BJ (cell line): ENCODE data around the gene ESYT2. TPM values are rescaled to one million over a fixed set of nuclear protein-coding genes. Genes with fewer than 3 reads are reported as not detected.
"Not testable (repeated sequence)": the region's sequence is repeated elsewhere in the genome, so short reads cannot be mapped to it uniquely, and the experiment has no call there.

Source experiments
- CTCF ChIA-PET: fragments of 350-600 bp; formaldehyde crosslinking; extraction: SDS; loops from one replicate; lab custom pipeline; 2021; ENCODE audit warnings: antibody characterized with exemption, inconsistent platforms; lab: Yijun Ruan, JAX
- POLR2A ChIA-PET: fragments of 300-600 bp; sonication (Branson Sonifier 250); formaldehyde crosslinking; extraction: SDS; loops from one replicate; lab custom pipeline; 2021; ENCODE audit warnings: antibody characterized with exemption; lab: Charles Lee
- DNase-seq: peaks from one replicate; pipeline ENCODE4 v3.0.0-alpha.2; 2011; ENCODE audit warnings: low read depth
- H3K27me3 ChIP-seq: 2 replicates; pipeline ENCODE4 v1.6.0; 2011; ENCODE audit warnings: low read length; ENCODE audit not compliant: control insufficient read depth, insufficient read depth
- H3K36me3 ChIP-seq: 2 replicates; pipeline ENCODE4 v1.5.1; 2011; ENCODE audit warnings: low read length; ENCODE audit not compliant: control insufficient read depth, insufficient read depth
- H3K4me3 ChIP-seq: 2 replicates; pipeline ENCODE4 v1.5.1; 2011; ENCODE audit warnings: low read depth, mild to moderate bottlenecking, control low read depth, low read length
- polyA plus RNA-seq: library from polyadenylated mRNA; depleted of rRNA; stranded (reverse); fragments of >200 nt; gene quantifications from 2 replicates; pipeline ENCODE4 v1.2.3, GENCODE V29; 2011
- TF ChIP-seq, protein P1 (sequence below): IDR thresholded peaks from 2 replicates; pipeline ENCODE4 v1.5.1; 2011; ENCODE audit warnings: low read depth, mild to moderate bottlenecking, control low read depth, inconsistent platforms, low read length, moderate library complexity; ENCODE audit not compliant: insufficient read depth

ESYT2 gene
- polyA plus RNA-seq, 1 experiment = 49.2 TPM

DNA sequence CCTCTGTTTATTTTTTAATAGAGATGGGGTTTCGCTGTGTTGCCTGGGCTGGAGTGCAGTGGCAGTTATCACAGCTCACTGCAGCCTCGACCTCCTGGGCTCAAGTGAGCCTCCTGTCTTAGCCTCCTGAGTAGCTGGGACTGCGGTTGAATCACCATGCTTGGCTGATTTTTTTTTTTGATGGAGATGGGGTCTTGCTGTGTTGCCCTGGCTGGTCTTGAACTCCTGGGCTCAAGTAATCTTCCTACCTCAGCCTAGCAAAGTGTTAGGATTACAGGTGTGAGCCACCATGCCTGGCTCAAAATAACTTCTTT, 35.2 kb upstream of the ESYT2 start:
- no peak for DNase-seq
- POLR2A ChIA-PET = no interaction called here
- CTCF ChIA-PET = interaction anchor here (1.6 kb wide), 1 partner anchor 63 kb away, joined by 4 read pairs; no protein-coding TSS in a partner anchor
- no peaks in the 10 kb centered on the region for H3K27me3 ChIP-seq
- TF ChIP-seq, protein P1, sequence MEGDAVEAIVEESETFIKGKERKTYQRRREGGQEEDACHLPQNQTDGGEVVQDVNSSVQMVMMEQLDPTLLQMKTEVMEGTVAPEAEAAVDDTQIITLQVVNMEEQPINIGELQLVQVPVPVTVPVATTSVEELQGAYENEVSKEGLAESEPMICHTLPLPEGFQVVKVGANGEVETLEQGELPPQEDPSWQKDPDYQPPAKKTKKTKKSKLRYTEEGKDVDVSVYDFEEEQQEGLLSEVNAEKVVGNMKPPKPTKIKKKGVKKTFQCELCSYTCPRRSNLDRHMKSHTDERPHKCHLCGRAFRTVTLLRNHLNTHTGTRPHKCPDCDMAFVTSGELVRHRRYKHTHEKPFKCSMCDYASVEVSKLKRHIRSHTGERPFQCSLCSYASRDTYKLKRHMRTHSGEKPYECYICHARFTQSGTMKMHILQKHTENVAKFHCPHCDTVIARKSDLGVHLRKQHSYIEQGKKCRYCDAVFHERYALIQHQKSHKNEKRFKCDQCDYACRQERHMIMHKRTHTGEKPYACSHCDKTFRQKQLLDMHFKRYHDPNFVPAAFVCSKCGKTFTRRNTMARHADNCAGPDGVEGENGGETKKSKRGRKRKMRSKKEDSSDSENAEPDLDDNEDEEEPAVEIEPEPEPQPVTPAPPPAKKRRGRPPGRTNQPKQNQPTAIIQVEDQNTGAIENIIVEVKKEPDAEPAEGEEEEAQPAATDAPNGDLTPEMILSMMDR = no peak
- H3K4me3 ChIP-seq = no peak overlapping the region; the same call in 1 of the 2 replicates
- no peaks in the 10 kb centered on the region for H3K36me3 ChIP-seq

DNA sequence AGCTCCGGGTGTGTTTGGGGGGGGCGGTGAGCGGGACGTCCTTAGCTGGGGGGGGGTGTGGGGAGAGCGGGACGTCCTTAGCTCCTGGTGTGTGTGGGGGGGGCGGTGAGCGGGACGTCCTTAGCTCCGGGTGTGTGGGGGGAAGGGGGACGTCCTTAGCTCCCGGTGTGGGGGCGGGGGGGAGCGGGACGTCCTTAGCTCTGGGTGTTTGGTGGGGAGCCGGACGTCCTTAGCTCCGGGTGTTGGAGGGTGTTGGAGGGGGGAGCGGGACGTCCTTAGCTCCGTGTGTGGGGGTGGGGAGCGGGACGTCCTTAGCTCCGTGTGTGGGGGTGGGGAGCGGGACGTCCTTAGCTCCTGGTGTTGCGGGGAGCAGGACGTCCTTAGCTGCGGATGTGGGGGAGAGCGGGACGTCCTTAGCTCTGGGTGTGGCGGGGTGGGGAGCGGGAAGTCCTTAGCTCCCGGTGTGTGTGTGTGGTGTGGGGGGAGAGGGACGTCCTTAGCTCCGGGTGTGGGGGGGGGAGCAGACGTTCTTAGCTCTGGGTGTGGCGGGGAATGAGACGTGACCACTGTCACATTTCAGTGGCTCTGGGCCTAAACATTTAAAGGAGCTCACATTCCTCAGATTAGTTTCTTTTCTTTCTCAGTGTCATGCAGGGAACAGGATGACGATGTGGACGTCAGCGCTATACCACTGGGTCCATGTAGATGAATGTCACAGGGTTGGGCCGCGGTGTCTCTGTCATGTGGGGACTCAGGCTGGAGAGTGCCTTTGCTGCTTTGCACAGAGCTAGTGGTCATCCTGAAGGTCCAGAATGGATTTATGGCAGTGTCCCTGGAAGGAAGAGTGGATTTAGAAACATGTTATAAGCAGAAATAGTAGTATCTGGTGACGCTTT, 34.5 kb upstream of the ESYT2 start:
- Histone ChIP-seq H3K36me3 (no peaks in the 10 kb centered on the region), H3K4me3 (peak overlapping the region; percentile 50), H3K27me3 (no peaks in the 10 kb centered on the region)
- peak; percentile 50 for DNase-seq
- POLR2A ChIA-PET = interaction anchor here (0.5 to 0.8 kb wide), 4 partner anchors 16 to 164 kb away, joined by 3 to 4 read pairs (median 3); no protein-coding TSS in a partner anchor
- TF ChIP-seq, protein P1 = no peak
- CTCF ChIA-PET = interaction anchor here (0.9 to 1.7 kb wide), 3 partner anchors 10 to 113 kb away, joined by 3 to 4 read pairs (median 4); no protein-coding TSS in a partner anchor

DNA sequence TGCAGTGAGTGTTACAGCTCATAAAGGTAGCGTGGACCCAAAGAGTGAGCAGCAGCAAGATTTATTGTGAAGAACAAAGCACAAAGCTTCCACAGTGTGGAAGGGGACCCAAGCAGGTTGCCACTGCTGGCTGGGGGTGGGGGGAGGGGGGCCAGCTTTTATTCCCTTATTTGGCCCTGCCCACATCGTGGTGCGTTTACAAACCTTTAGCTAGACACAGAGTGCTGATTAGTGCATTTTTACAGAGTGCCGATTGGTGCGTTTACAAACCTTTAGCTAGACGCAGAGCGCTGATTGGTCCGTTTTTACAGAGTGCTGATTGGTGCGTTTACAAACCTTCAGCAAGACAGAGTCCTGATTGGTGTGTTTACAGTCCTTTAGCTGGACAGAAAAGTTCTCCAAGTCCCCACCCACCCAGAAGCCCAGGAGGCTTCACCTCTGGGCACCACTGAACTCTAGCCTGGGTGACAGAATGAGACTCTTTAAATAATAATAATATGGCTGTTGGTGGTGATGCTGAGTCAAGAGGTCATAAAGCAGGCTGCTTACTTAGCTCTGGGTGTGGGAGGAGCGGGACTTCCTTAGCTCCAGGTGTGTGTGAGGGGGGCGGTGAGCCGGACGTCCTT, 33.8 kb upstream of the ESYT2 start:
- peak overlapping the region; percentile 50 for H3K4me3 ChIP-seq
- ChIA-PET POLR2A (interaction anchor here (0.5 kb wide), 1 partner anchor 51 kb away, joined by 4 read pairs; no protein-coding TSS in a partner anchor), CTCF (interaction anchor here (0.9 to 1.7 kb wide), 3 partner anchors 9 to 114 kb away, joined by 3 to 4 read pairs (median 4); no protein-coding TSS in a partner anchor)
- H3K36me3 ChIP-seq, H3K27me3 ChIP-seq, DNase-seq: not testable (repeated sequence)

DNA sequence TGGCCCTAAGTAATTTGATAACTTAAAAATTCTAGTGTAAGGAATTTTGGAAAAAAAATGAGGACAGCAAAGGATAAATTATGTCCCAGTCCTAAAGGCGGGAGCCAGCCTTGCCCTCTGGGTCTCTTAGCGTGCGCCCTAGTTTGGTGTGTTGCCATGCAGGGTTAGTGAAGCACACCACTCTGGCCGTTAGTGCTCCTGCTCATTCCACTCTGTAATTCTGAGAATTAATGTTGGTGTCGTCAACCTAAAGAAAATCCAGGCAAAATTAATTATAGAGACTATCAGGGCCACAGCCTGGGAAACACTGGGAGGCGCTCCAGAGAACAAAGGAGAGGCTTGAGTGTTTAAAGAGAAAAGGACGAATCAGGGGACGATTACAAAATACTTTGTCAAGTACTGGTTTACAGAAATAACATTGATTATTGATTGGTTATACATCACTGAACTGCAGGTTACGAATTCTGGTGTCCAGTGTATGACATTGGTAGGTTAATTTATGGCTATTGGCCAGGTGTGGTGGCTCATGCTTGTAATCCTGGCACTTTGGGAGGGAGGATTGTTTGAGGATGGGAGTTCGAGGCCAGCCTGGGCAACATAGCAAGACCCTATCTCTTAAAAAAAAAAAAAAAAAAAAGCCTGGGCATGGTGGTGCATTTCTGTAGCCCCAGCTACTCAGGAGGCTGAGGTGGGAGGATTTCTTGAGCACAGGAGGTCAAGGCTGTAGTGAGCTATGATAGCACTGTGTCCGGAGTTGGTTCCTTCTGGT, 32.8 kb upstream of the ESYT2 start:
- no peak overlapping the region for H3K4me3 ChIP-seq
- no peaks in the 10 kb centered on the region for H3K36me3 ChIP-seq
- no peaks in the 10 kb centered on the region for H3K27me3 ChIP-seq
- TF ChIP-seq, protein P1 = no peak
- CTCF ChIA-PET = interaction anchor here (1.7 kb wide), 1 partner anchor 8 kb away, joined by 4 read pairs; no protein-coding TSS in a partner anchor
- POLR2A ChIA-PET = no interaction called here
- DNase-seq = no peak

DNA sequence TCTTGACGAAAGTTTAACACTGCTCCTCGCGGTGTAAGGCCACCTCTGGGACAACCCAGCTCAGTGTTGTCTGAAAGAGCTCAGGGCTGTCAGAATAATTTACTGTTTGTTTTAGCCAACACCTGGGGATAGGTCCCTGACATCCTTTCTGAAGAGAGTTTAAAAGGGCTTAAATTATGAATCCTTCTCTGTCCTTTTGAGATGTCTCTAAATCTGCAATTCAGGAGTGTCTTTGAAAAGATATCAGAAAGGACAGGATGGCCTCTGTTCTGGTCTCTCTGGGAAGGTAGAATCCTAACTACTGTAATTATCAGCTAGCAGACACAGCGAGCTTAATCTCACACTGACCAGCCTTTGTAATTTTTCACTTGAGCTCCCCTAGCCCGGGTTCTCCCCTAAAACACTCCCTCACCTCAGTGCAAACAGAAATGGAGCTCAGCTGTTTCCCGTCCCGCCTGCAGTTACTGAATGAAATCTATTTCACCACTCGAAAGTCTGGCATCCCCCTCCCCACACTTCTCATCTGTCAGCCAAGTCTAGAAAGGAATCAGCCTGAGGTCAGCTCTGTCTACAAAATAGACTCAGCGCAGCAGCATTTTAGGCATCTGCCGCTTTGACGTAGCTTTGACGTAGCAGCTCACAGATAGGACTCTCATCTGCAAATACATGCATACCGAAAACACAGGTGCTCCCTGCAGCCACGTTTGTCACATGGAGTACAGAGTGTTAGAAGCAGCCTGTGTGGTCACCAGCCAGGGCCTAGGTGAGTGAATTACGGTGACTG, 31.9 kb upstream of the ESYT2 start:
- POLR2A ChIA-PET = no interaction called here
- Histone ChIP-seq H3K27me3 (no peaks in the 10 kb centered on the region), H3K4me3 (no peak overlapping the region), H3K36me3 (no peaks in the 10 kb centered on the region)
- TF ChIP-seq, protein P1 = no peak
- DNase-seq = no peak
- CTCF ChIA-PET = no interaction called here
